ENCODE measurements around the gene ZNF664.
A peak's percentile ranks its signal among the peaks of the same experiment; 100 is the strongest.

The ZNF664 gene

DNA sequence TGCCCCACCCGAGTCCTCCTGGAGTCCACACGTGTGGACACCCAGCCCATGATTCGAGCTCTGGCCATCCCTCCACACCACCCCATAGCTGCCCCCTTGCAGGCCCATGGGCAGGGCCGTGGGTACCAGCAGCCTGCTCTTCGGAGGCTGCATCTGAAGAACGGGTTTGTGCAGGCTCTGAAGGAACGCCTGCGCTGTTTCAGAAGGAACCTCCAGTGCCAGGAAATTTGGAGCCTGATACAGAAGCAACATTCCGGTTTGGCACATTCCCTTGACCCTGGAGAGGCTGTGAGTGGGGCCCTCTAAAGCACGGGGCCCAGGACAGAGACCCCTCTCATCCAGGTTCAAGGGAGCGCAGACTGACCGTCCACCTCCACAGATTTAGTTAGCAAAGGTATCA lies 57.0 kb downstream of the ZNF664 start:
- DNase-seq (ENCODE audit: low read depth in 4 of 4, low spot score in 1 of 4): no peak

DNA sequence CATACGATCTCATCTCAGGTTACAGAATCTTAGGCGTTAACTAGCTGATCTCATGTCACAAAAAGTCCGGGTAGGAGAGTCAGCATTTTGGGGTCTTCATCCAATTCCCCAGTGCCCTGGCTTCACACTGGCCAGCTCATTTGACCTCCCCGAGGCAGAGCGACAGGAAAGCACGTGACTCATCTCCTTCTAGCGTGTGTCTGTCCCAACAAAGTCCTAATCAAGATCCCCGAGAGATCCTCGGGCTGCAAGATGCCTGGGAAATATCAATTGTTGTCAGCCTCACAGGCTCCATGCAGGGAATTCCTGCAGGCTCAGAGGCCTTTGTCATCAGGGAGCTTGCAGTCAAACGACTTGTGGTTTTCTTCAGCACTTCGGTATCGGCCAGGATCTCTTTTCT lies 57.5 kb downstream of the ZNF664 start:
- DNase-seq (ENCODE audit: low read depth in 4 of 4, low spot score in 1 of 4): no peak

DNA sequence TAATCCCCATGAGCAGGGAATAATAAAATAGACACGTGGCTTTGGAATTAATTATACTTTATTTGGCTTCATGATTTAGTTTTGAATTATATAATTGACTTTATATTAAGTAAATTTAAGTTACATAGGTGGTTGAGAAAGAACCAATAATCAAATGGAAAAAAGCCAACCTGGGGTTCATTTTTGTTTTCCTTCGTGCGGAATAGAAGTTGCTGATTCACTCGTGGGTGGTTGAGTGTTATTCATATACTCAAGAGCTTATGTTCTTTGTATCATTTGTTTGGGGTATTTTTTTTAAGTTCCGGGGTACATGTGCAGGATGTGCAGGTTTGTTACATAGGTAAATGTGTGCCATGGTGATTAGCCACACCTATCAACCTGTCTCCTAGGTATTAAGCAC lies 58.0 kb downstream of the ZNF664 start:
- no peak for DNase-seq (ENCODE audit: low read depth in 4 of 4, low spot score in 1 of 4)

DNA sequence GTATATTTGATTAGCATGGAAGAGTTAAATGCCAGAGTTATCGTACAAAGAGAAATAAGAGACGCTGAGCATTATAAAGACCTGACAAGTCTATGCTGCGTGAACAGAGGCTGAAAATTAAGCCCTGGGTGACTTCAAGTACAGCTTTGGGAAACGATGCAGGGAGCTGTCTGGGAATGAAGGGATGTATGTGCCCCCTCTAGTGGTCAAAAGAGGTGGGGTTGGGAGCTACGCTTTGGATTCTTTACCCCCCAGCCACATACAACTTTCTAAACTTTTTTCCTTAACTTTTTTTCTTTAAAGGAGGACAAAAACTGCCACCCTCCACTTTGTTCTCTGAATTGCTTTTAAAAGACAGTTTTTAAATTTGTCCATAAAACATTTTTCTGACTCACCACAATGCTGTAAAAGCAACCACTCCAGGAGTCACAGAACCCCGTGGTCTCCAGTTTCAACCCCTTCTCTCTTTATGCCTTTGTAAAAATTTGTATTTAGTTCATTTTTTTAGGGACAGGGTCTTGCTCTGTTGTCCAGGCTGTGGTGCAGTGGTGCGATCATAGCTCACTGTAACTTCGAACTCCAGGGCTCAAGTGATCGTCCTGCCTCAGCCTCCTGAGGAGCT lies 59.4 kb downstream of the ZNF664 start:
- DNase-seq (ENCODE audit: low read depth in 4 of 4, low spot score in 1 of 4): peak in 1 of 4 experiments; percentile 15

DNA sequence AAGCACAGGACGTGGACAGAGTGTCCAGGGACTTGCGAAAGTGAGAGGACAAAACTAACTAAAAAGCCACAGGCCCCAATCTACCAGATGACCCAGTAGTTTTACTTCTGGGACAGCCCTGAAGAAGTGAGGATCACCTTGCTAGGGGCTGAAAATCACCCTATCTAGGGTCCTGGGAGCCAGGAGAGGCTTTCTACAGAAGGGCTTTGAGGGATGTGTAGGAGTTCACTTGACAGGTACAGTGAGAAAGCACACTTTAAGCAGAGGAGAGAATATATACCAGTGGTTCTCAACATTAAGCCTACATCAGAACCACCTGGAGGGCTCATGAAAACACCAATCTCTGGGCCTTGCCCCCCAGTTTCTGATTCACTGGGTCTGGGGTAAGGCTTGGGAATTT lies 60.8 kb downstream of the ZNF664 start:
- DNase-seq (ENCODE audit: low read depth in 4 of 4, low spot score in 1 of 4): no peak

DNA sequence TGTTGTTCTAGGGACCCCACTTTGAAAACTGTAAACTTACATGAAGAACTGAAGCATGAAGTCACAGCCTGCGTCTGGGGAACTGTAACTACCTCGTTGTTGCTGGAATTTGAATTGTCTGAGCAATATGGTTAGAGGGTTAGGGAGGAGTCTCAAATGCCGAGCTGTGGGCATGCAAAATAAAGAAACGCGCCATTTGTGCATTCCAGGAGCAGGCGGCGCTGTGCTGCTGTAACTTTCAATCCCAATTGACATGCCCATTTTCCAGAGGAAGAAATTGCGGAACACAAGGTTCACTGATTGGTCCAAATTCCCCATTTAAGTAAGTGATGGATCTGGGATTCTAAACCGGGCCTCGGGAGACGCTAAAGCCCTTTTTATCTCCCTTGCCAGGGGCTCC lies 61.3 kb downstream of the ZNF664 start:
- DNase-seq (ENCODE audit: low read depth in 4 of 4, low spot score in 1 of 4): no peak

DNA sequence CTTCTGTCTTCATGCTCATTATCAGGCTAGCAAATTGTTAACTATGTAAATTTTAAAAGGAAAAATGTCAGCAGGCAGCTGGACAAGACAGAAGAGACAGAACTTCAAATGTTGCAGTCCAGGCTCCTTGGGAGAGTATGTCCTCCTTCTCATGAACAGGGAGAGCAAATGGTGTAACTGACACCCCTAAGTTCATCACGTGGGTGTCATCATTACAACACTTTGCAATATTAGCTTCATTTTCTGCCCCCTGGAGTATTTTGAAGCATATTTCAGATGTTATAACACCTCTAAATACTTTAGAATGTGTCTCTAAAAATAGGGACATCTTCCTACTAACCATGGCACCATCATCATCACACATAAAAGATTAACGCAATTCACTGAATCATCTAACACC lies 62.1 kb downstream of the ZNF664 start:
- DNase-seq (ENCODE audit: low read depth in 4 of 4, low spot score in 1 of 4): no peak

DNA sequence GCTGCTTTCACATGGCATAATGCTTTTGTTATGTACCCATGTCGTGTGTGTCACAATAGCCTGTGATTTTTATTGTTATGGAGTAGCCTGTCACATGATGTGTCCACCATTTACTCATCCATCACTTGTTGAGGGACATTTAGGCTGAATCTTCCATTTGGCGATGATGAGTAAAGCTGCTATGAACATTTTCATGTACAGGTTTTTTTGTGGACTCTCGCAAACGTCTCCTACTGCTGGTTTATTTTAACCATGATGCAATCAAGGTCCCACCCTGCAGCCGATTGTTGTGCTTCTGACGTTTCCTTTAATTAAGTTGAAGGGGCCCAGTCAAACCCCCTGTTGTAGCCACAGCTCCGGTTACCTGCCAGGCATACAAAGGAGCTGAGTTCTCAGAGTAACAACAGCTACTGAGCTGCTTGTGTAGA lies 63.2 kb downstream of the ZNF664 start:
- no peak for DNase-seq (ENCODE audit: low read depth in 4 of 4, low spot score in 1 of 4)

DNA sequence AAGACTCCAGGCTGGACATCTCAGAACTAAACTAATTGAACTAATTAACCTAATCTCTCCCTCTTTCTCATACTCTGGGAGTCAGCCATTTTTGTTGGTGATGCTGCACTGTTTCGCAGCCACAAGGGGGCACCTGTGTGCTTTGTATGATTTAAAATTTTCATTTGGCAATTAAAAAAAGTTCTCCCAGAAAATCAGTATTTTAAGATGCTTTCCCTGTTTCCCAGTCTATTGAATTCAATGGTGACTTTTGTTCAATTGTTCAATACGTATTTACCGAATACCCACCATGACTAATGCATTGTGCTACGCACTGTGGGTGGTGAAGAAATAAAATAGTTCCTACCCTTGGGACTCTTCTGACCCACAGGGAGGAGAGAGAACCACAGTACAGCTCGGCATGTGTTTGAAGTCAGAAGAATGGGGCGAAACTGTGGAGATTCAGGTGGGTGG lies 63.7 kb downstream of the ZNF664 start:
- peak in 2 of 4 experiments; percentile 20 to 21 for DNase-seq (ENCODE audit: low read depth in 4 of 4, low spot score in 1 of 4)

DNA sequence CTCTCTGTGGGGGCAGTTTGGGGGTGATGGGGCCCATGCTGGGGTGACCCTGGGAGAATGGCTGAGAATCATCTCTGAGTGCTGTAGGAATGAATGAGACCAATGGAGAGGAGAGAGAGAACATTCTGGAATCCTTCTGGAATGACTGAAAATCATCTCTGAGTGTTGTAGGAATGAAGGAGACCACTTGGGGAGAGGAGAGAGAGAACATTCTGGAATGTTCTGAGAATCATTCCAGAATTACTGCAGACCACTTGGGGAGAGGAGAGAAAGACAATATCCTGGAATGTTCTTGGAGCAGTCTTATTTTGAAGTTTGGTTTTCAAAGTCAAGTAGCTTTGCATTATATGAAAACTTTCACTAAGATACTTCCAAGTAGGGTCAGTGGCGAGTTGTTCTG lies 64.3 kb downstream of the ZNF664 start:
- no peak for DNase-seq (ENCODE audit: low read depth in 4 of 4, low spot score in 1 of 4)

DNA sequence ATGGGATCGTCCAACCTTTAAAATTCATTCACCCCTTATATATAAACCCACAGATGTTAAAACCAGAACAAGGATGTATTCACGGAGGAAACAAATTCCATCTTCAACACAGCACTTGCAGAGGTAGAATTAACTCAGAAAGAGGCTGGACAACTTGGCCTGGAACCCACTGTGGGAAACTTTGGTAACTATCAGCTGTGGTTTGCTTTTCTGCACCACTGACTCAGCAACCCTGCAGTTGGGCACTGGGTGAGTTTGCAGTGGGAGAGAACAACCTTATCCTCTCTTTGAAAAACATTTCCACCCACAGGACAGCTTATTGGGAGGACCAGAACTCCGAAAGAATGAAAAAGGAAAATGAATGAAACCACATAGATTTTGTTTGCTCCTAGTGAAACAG lies 66.3 kb downstream of the ZNF664 start:
- no peak for DNase-seq (ENCODE audit: low read depth in 4 of 4, low spot score in 1 of 4)

DNA sequence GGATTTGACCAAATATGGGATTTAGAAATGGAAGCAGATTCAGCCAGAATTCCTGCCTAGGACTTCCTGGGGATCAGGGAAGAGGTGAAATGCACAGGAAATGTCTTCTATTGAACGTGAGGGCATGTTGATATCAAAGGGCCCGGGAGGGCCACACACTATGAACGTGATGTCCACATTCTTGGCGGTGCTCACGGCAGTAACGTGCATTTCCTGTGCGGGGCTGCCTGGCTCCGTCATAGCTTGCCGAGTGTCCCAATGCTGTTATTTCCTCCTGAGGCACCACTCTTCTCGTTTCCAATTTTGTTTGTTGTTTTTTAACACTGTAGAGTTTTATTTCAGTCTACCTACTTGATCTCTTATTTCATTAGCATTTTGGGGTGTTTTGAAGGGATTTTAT lies 67.3 kb downstream of the ZNF664 start:
- DNase-seq (ENCODE audit: low read depth in 4 of 4, low spot score in 1 of 4): no peak

DNA sequence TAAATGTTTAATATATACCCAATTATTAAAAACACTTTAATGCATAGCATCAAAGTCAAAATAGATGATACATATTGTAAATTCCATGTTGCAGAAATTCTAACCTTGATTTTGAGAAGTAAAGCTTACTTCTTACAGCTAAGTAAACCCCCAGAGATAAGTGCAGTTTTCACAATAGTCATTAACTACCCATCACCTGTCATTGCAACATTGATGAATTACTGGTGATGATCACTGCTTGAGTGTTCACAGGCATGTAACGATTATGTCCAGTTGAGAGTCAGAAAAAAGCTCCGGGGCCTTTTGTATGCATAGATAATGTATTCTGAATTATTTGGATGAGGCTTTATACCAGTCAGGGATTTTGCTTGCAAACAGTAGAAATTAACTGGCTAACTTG lies 67.7 kb downstream of the ZNF664 start:
- DNase-seq (ENCODE audit: low read depth in 4 of 4, low spot score in 1 of 4): no peak

DNA sequence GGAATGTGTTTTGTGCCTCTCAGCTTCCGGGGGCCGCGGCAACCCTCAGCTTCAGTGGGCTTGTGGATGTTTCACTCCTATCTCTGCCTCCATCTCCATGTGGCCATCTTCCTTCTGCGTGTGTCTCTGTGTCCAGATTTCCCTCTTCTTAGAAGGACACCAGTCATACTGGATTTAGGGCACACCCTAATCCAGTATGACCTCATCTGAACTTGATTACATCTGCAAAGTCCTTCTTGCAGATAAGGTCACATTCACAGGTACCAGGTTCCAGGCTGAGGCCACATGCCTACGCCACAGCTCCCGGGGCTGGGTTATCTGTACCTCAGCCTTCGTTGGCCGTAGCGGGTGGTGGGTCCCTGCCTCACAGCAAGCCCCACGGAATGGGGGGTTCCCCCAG lies 68.9 kb downstream of the ZNF664 start:
- DNase-seq (ENCODE audit: low read depth in 4 of 4, low spot score in 1 of 4): no peak

DNA sequence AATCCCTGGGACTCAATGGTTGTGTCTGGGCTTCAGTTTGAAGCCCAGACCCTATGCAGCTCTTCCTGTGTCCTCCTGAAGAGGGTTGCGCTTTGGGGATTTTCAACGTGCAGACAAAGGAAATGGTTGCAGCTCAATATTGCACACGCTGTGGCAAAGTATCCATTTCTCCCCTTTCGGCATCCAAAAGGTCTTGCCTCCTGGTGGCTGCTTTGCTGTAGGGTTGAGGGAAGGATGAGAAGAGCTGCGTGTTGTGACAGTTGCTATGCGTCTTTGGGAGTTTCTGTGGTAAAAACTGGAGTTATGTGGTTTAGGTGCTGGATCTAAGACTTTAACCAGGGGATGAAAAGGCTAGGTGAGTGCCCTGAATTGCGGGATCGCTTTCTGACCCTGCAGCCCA lies 71.0 kb downstream of the ZNF664 start:
- DNase-seq (ENCODE audit: low read depth in 4 of 4, low spot score in 1 of 4): no peak

DNA sequence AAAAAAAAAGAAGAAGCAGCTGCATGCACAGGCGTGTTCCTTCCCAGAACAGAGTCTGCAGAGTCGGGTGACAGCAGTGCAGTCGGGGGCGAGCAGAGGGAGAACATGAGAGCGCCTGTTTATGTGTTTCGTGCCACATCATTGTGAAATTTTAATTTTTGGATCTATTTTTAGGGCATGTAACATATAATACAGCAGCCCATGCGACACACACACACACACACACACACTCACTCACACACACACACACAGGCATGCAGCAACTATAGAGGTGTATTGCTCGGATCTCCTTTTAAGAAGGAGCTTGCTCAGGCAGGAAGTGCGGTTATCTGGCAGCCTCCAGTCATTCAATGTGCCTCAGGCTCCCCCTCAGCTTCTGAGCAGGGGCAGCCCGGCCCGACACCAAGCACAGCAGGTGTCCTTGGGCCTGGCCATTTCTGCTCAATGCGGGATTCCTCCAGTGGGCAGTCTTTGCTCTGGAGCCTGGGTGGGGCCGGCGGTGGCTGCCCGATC lies 71.8 kb downstream of the ZNF664 start:
- no peak for DNase-seq (ENCODE audit: low read depth in 4 of 4, low spot score in 1 of 4)

DNA sequence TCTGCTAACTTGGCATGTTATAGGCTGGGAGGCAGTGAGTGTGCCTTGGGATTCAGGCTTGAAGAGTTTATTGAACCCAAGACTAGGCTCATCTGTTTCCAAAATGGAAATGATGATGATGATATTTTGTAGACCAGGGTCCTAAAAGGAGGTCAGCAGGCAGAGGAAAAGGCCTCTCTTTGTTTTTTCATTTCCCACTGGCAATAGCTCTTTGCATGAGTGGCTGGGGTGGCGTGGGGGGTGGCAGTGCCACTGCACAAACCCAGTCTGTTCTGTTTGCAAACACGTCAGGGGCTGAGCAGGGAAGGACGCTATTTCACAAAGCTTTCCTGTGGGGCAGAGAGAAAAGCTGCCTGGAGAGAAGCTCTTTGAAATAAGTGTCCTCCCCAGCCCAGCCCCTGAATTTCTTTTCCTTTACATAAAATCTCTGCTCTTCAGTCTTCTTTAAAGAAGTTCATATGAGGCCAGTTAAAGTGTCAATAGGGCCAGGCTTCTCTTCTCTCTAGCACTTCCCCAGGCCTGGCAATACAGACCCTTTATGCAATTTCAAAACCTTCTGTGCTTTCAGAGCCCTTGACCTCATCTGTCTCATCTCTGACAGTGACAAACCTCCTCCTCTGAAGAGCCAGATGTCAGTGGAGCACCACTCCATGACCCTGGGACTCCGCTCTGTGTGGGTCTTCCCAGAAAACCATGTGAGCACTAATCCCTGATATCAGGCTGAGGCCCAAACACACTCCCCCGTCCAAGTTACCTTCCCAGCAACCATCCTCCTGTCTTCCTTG lies 72.8 kb downstream of the ZNF664 start:
- DNase-seq (ENCODE audit: low read depth in 4 of 4, low spot score in 1 of 4): no peak

DNA sequence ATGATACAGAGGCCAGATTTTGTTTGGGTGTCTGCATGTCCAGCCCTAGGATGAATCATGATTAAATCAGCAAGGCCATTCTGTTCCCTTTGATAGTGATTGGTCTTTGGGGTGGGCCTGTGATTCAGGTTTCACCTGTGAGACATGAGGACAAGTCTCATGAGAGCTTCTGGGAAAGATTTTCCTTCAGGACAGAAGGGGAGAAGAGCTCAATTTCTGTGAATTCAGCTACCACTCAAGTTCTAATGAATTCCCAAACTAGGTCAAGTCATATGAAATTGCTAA lies 73.4 kb downstream of the ZNF664 start:
- DNase-seq (ENCODE audit: low read depth in 4 of 4, low spot score in 1 of 4): no peak

DNA sequence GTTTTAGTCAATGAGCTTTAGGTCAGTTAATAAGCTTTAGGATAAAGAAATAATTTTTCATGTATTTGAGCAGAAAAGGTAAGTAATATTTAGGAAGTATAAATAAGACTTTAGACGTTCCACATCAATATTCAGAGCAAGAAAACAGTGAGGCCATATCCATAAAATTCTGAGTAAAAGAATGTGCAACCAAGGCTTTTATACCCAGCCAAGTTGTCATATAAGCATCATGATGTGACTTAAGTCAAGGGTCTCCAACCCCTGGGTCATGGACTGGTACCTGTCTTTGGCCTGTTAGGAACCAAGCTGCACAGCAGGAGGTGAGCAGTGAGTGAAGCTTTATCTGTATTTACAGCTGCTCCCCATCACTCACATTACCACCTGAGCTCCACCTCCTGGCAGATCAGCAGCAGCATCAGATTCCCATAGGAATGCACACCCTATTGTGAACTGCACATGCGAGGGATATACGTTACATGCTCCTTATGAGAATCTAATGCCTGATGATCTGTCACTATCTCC lies 74.1 kb downstream of the ZNF664 start:
- no peak for DNase-seq (ENCODE audit: low read depth in 4 of 4, low spot score in 1 of 4)

DNA sequence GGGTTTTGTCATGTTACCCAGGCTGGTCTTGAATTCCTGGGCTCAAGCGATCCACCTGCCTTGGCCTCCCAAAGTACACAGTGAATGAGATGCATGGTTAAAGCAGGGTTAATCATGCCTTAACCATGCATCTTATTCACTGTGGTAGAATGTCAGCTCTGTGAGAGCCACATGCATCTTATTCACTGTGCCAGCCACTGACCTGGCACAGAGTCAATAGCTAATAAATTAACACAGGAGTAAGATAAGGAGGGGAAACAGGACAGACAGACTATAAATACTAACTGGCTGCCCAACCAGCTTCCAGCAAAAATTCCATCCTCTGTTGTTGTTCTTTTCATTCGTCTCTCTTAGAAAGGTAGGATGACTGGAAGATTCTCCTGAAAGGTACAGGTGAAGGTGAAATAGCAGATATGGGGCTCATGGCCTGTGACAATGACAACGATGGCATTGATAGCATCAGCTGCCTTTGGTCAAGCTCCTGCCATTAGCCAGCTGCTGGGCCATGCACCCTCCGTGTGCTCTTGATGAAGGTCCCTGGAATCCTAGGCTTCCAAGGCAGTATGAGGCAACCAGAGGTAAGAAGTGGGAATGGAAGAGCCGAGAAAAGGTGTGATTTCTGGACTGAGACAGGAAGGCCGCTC lies 76.6 kb downstream of the ZNF664 start:
- no peak for DNase-seq (ENCODE audit: low read depth in 4 of 4, low spot score in 1 of 4)

DNA sequence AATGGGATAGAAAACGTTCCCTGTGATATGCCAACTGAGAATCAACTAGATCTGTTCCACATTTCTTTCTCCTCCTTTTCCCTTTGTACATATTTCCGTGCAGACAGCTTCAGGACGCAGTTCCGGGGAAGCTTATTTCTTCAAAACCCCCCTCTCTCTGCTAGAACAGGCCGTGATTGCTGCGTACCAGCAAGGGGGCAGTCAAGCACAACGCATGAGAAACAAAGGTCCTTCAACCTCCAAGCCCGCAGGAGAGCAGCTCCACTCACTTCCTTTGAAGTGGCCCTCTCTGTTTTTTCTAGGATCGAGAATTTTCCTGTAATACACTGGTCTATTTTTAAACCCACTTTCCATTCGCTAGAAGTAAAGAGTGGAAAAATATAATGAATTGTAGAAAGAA lies 80.8 kb downstream of the ZNF664 start:
- DNase-seq (ENCODE audit: low read depth in 4 of 4, low spot score in 1 of 4): no peak

DNA sequence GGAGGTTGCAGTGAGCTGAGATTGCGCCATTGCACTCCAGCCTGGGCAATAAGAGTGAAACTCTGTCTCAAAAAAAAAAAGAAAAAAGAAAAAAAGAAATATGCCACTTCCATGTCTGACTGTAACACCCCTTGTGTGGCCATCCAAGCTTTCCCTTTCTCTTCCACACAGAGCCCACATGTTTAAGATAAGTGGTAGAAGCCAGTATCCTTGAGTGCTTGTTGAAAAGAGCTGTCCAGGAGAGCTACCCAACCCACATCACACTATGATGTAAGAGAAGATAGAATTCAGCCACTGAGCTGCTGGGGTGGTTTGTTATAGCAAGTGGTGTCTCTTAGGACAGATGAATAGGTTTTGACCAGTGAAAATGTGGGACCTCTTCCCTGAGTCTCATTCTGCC lies 82.1 kb downstream of the ZNF664 start:
- no peak for DNase-seq (ENCODE audit: low read depth in 4 of 4, low spot score in 1 of 4)

Data from stimulated activated CD4-positive, alpha-beta T cell treated with anti-CD3 and anti-CD28 coated beads, Interleukin-1b, Interleukin-23, amount 100 ng/mL, for 24 hours (primary cell).